Thoracic aorta (tissue), 2 donors: ENCODE results near the gene CCDC77. TPM values are rescaled to one million over a fixed set of nuclear protein-coding genes. Genes with fewer than 3 reads are reported as not detected.

Source experiments
- ATAC-seq: fragments of 150-250 bp; one replicate; pipeline ENCODE4 v1.8.0; 2017; ENCODE audit warnings: low read depth; ENCODE audit not compliant: insufficient number of reproducible peaks, low FRiP score
- DNase-seq: peaks from one replicate; pipeline ENCODE4 v3.0.0-alpha.2; 2020; ENCODE audit warnings: low spot score
- H3K27ac ChIP-seq, 2 donors: fragments of 200-600 bp; sonication (generic); 1 replicate in 1 of 2; 2 replicates in 1 of 2; pipeline ENCODE4 v1.5.1; 2016; ENCODE audit warnings: mild to moderate bottlenecking in 2 of 2, moderate library complexity in 2 of 2
- H3K27me3 ChIP-seq: fragments of 200-600 bp; sonication (generic); replicated peaks from 2 replicates; pipeline ENCODE4 v1.6.0; 2016; ENCODE audit warnings: mild to moderate bottlenecking; ENCODE audit not compliant: insufficient read depth
- H3K36me3 ChIP-seq: fragments of 200-600 bp; sonication (generic); one replicate; pipeline ENCODE4 v1.5.1; 2016
- H3K4me1 ChIP-seq, 2 donors: fragments of 200-600 bp; sonication (generic); 1 replicate in 1 of 2; 2 replicates in 1 of 2; pipeline versions ENCODE4 v1.5.1 to v1.6.0; 2016; ENCODE audit warnings: low read depth in 2 of 2, mild to moderate bottlenecking in 1 of 2; ENCODE audit not compliant: control insufficient read depth in 1 of 2
- H3K4me3 ChIP-seq: fragments of 200-600 bp; sonication (generic); 2 replicates; pipeline ENCODE4 v1.5.1; 2016; ENCODE audit warnings: mild to moderate bottlenecking
- H3K9me3 ChIP-seq: fragments of 200-600 bp; sonication (generic); 2 replicates; pipeline ENCODE4 v1.5.1; 2016
- total RNA-seq, 2 donors: library from RNA; depleted of rRNA; stranded (reverse); fragments of >200 nt; gene quantifications; one replicate each; pipeline versions ENCODE4 v1.1.0 to v1.2.3, GENCODE V29; 2016
- TF ChIP-seq, protein P1 (sequence below): fragments of 200-600 bp; sonication (generic); IDR thresholded peaks from one replicate; pipeline ENCODE4 v1.5.1; 2019; ENCODE audit warnings: antibody characterized with exemption

CCDC77 gene
- total RNA-seq, 2 donors from 2014 or later, result 5.6 to 7.2 TPM

DNA sequence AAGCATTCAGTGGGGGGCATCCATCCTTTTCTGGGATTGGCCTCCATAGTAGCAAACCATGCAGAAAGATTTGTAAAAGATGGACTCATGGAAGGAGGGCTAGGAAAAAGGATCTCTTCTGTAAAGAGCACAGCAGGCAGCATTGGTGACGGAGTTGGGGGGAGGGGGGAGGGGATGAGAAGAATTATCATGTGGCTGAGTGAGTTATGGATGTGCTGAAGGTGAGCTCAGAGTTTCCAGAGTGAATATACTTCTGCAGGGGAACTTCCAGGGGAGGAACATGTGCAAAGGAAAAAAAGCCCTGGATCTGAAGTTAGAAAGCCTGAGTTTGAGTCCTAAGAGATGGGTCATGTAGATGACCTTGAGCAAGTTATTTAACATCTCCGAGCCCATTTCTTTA lies 54.4 kb downstream of the CCDC77 start:
- Histone ChIP-seq H3K36me3 (no peaks in the 10 kb centered on the region), H3K4me3 (no peak overlapping the region), H3K27ac (no peak overlapping the region), H3K9me3 (no peaks in the 10 kb centered on the region), H3K27me3 (no peaks in the 10 kb centered on the region), H3K4me1 (peaks cover 4 to 7% of the 10 kb centered on the region in 2 donors)
- DNase-seq, result no peak
- no peak for ATAC-seq
- TF ChIP-seq, protein P1, sequence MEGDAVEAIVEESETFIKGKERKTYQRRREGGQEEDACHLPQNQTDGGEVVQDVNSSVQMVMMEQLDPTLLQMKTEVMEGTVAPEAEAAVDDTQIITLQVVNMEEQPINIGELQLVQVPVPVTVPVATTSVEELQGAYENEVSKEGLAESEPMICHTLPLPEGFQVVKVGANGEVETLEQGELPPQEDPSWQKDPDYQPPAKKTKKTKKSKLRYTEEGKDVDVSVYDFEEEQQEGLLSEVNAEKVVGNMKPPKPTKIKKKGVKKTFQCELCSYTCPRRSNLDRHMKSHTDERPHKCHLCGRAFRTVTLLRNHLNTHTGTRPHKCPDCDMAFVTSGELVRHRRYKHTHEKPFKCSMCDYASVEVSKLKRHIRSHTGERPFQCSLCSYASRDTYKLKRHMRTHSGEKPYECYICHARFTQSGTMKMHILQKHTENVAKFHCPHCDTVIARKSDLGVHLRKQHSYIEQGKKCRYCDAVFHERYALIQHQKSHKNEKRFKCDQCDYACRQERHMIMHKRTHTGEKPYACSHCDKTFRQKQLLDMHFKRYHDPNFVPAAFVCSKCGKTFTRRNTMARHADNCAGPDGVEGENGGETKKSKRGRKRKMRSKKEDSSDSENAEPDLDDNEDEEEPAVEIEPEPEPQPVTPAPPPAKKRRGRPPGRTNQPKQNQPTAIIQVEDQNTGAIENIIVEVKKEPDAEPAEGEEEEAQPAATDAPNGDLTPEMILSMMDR, result no peak

GRCh38 chr12:457676-458075 lies 56.2 kb downstream of the CCDC77 start:
- peaks cover 4 to 24% of the 10 kb centered on the region in 2 donors for H3K4me1 ChIP-seq
- no peaks in the 10 kb centered on the region for H3K9me3 ChIP-seq
- H3K27me3 ChIP-seq, result no peaks in the 10 kb centered on the region
- H3K27ac ChIP-seq, result no peak overlapping the region
- no peak overlapping the region for H3K4me3 ChIP-seq
- H3K36me3 ChIP-seq, result no peaks in the 10 kb centered on the region
- TF ChIP-seq, protein P1, result no peak
- ATAC-seq (no peak), DNase-seq (no peak)

- peak overlapping the region; percentile 74 for H3K4me3 ChIP-seq
Observed at GRCh38 chr12:459050-459429, 57.6 kb downstream of the CCDC77 start.

DNA sequence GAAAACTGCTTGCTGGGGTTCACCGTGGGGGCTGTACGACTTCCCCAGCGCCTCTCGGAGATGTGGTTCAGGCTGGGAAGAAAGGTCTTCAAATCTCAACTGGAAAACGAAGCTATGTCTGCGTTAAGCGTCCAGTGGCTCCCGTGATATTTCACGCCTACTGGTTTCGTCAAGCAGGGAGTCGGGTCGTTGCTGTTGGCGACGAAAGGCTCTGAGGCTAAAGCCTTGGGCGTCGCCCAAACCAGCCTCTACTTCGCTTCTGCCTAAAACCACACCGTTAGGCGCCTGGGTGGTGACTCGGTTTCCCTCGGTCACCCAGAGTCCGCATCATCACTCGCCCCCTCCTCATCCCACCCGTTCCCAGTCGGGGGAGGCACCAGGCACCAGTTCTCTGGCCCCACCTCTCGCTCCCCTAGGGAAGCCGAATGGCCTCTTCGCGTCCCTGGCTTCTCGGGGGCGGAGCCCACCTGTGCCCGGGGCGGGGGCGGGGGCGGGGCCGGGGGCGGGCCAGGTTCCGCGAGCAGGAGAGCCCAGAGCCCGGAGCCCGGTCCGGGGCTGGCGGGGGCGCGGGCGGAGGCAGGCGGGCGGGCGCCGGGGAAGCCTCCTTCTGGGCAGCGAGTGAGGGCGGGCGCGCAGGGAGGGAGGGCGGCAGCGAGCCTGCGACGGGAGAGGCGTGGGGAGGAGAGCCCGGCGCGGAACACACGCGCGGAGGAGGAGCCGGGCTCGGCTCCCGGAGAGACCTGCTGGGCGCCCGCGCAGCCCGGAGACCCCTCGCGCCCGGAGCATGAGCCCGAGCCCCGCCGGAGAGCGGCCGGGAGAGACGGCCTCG lies 58.2 kb downstream of the CCDC77 start, which contains the start of gene B4GALNT3:
Gene B4GALNT3 (plus strand): TSS at position 510 of the 829 bp plus-strand sequence. CDS start 438 bp downstream, outside the sequence.
- no peaks in the 10 kb centered on the region for H3K27me3 ChIP-seq
- ATAC-seq (peak; percentile 42), DNase-seq (peak; percentile 13)
- peak within 1 kb of the TSS; percentile 72 to 86 for H3K27ac ChIP-seq
- H3K9me3 ChIP-seq, result no peaks in the 10 kb centered on the region
- H3K36me3 ChIP-seq, result no peaks in the 10 kb centered on the region
- peaks cover 5 to 43% of the 10 kb centered on the region in 2 donors for H3K4me1 ChIP-seq
- TF ChIP-seq, protein P1, result no peak
- peak within 1 kb of the TSS; percentile 74 for H3K4me3 ChIP-seq

More at GRCh38 chr12:459050-459429, 57.6 kb downstream of the CCDC77 start:
- H3K4me1 ChIP-seq, result peaks cover 4 to 37% of the 10 kb centered on the region in 2 donors
- no peaks in the 10 kb centered on the region for H3K36me3 ChIP-seq
- no peaks in the 10 kb centered on the region for H3K9me3 ChIP-seq
- ATAC-seq, result no peak
- DNase-seq, result no peak
- no peaks in the 10 kb centered on the region for H3K27me3 ChIP-seq
- peak overlapping the region; percentile 71 to 73 for H3K27ac ChIP-seq
- TF ChIP-seq, protein P1, result no peak

- peaks cover 11 to 52% of the 10 kb centered on the region in 2 donors for H3K4me1 ChIP-seq
- TF ChIP-seq, protein P1, result no peak
- H3K4me3 ChIP-seq, result peak overlapping the region; percentile 74
- ATAC-seq (no peak), DNase-seq (no peak)
- H3K36me3 ChIP-seq, result no peaks in the 10 kb centered on the region
- no peaks in the 10 kb centered on the region for H3K9me3 ChIP-seq
- H3K27me3 ChIP-seq, result no peaks in the 10 kb centered on the region
- H3K27ac ChIP-seq, result peak overlapping the region; percentile 72 to 86
Observed at GRCh38 chr12:460261-461230, 59.1 kb downstream of the CCDC77 start.
